ENCODE measurements around the gene EXOC3L1. TPM values are rescaled to one million over a fixed set of nuclear protein-coding genes. Genes with fewer than 3 reads are reported as not detected.
A peak's percentile ranks its signal among the peaks of the same experiment; 100 is the strongest.

The EXOC3L1 gene
- total RNA-seq, 4 donors from 2014 or later = 0.20 to 2.3 (median 0.88) TPM

- ATAC-seq = no peak
- H3K27me3 ChIP-seq = peaks cover 3 to 12% (median 4%) of the 10 kb centered on the region in 3 donors
- in situ Hi-C loops (cut with MboI; ENCODE audit: low sequenced_read_pairs in 4 of 4) = no loop called here
- intact Hi-C loops (cut with DNase I; ENCODE audit: low total_unique reads) = no loop called here
- H3K4me3 ChIP-seq = no peak overlapping the region
- peaks cover 0 to 13% of the 10 kb centered on the region in 2 donors for H3K4me1 ChIP-seq
- H3K36me3 ChIP-seq = peaks cover 0 to 71% of the 10 kb centered on the region in 2 donors
- DNase-seq = no peak
- H3K9me3 ChIP-seq = no peaks in the 10 kb centered on the region
- H3K27ac ChIP-seq = no peak overlapping the region
- TF ChIP-seq CTCF (IDR thresholded peaks at IDR 0.05 in 4 of 5, conservative IDR thresholded peaks at IDR 0.05 in 1 of 5) (no peak), POLR2A (IDR thresholded peaks at IDR 0.05) (no peak)
Observed at GRCh38 chr16:67146523-67147357, 43.2 kb downstream of the EXOC3L1 start.

- H3K4me3 ChIP-seq = no peak overlapping the region
- DNase-seq (no peak), ATAC-seq (no peak)
- TF ChIP-seq POLR2A (IDR thresholded peaks at IDR 0.05) (no peak), CTCF (IDR thresholded peaks at IDR 0.05 in 4 of 5, conservative IDR thresholded peaks at IDR 0.05 in 1 of 5) (no peak)
- intact Hi-C loops (cut with DNase I; ENCODE audit: low total_unique reads) = no loop called here
- H3K36me3 ChIP-seq = peaks cover 0 to 81% of the 10 kb centered on the region in 2 donors
- H3K27ac ChIP-seq = no peak overlapping the region
- H3K9me3 ChIP-seq = no peaks in the 10 kb centered on the region
- in situ Hi-C loops (cut with MboI; ENCODE audit: low sequenced_read_pairs in 4 of 4) = no loop called here
- H3K27me3 ChIP-seq = peaks cover 1 to 10% (median 4%) of the 10 kb centered on the region in 3 donors
- peaks cover 0 to 8% of the 10 kb centered on the region in 2 donors for H3K4me1 ChIP-seq
Observed at GRCh38 chr16:67145746-67146145, 44.2 kb downstream of the EXOC3L1 start.

GRCh38 chr16:67144943-67145342 is 45.0 kb downstream of the EXOC3L1 start:
- Histone ChIP-seq H3K4me1 (peaks cover 0 to 7% of the 10 kb centered on the region in 2 donors), H3K9me3 (no peaks in the 10 kb centered on the region), H3K27me3 (peaks cover 0 to 5% (median 0%) of the 10 kb centered on the region in 3 donors), H3K36me3 (peaks cover 0 to 89% of the 10 kb centered on the region in 2 donors), H3K4me3 (no peak overlapping the region), H3K27ac (no peak overlapping the region)
- no peak for TF ChIP-seq POLR2A (IDR thresholded peaks at IDR 0.05)
- ATAC-seq (no peak), DNase-seq (no peak)
- in situ Hi-C loops (cut with MboI; ENCODE audit: low sequenced_read_pairs in 4 of 4) (no loop called here), intact Hi-C loops (cut with DNase I; ENCODE audit: low total_unique reads) (loop anchor here (5.0 kb wide), 1 partner anchor 63 kb away; no protein-coding TSS in a partner anchor)

- intact Hi-C loops (cut with DNase I; ENCODE audit: low total_unique reads) = loop anchor here (5.0 kb wide), 1 partner anchor 60 kb away; no protein-coding TSS in a partner anchor
- no peaks in the 10 kb centered on the region for H3K9me3 ChIP-seq
- TF ChIP-seq POLR2A (IDR thresholded peaks at IDR 0.05) (no peak), CTCF (IDR thresholded peaks at IDR 0.05 in 4 of 5, conservative IDR thresholded peaks at IDR 0.05 in 1 of 5) (no peak)
- ATAC-seq (no peak), DNase-seq (no peak)
- peaks cover 0 to 95% of the 10 kb centered on the region in 2 donors for H3K36me3 ChIP-seq
- H3K27me3 ChIP-seq = no peaks in the 10 kb centered on the region
- peaks cover 0 to 7% of the 10 kb centered on the region in 2 donors for H3K4me1 ChIP-seq
- H3K27ac ChIP-seq = no peak overlapping the region
- in situ Hi-C loops (cut with MboI; ENCODE audit: low sequenced_read_pairs in 4 of 4) = no loop called here
- no peak overlapping the region for H3K4me3 ChIP-seq
Observed at GRCh38 chr16:67142342-67142741, 47.6 kb downstream of the EXOC3L1 start.

DNA sequence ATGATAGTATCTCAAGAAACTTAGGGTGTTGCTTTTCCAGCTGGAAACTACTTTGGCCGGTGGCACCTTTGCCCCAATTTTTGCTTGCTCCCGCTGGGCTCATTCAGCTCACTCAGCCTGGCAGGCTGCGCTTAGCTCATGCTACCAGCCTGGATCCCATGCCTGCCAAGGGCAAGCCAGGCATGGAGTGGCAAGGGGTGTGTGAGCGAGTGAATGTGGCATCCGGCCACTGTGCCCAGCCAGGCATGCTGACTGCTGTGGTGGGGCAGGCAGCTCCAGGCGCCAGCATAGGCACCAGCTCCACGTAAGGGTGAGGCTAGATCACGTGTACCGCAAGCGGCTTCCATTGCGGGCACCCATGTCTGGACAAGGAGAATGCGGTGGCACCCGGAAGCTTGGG is 48.5 kb downstream of the EXOC3L1 start:
- Histone ChIP-seq H3K9me3 (no peaks in the 10 kb centered on the region), H3K4me1 (peaks cover 0 to 7% of the 10 kb centered on the region in 2 donors), H3K36me3 (peaks cover 0 to 95% of the 10 kb centered on the region in 2 donors), H3K27ac (peak overlapping the region; percentile 12 to 50 (median 32)), H3K4me3 (no peak overlapping the region), H3K27me3 (no peaks in the 10 kb centered on the region)
- DNase-seq = peak in 1 of 2 donors; percentile 65
- ATAC-seq = peak; percentile 20 to 29
- intact Hi-C loops (cut with DNase I; ENCODE audit: low total_unique reads) (loop anchor here (5.0 kb wide), 1 partner anchor 59 kb away; no protein-coding TSS in a partner anchor), in situ Hi-C loops (cut with MboI; ENCODE audit: low sequenced_read_pairs in 4 of 4) (no loop called here)
- TF ChIP-seq CTCF (IDR thresholded peaks at IDR 0.05 in 4 of 5, conservative IDR thresholded peaks at IDR 0.05 in 1 of 5) = no peak

Data from gastrocnemius medialis (tissue), 4 donors.